NCI-H187 treated with DMSO at 0.1 percent for 48 hours (cell line): Measurements from ENCODE around the gene AHRR.

Source experiments
- DNase-seq: peaks from one replicate; lab custom pipeline; 2025; lab: John Stamatoyannopoulos, UW

AHRR gene

GRCh38 chr5:430214-430925 lies 108.9 kb downstream of the AHRR start:
- no peak for DNase-seq

GRCh38 chr5:431001-431710 lies 109.6 kb downstream of the AHRR start:
- DNase-seq, result no peak

GRCh38 chr5:431711-432050 lies 110.2 kb downstream of the AHRR start:
- DNase-seq, result no peak

GRCh38 chr5:432201-432927 lies 110.8 kb downstream of the AHRR start:
- DNase-seq, result no peak

- DNase-seq, result no peak
These were observed 111.6 kb downstream of the AHRR start for GRCh38 chr5:432928-433791.

- DNase-seq, result no peak
These were observed 112.3 kb downstream of the AHRR start for GRCh38 chr5:433836-434235.

GRCh38 chr5:434443-435146 lies 113.1 kb downstream of the AHRR start:
- no peak for DNase-seq

GRCh38 chr5:435156-435790 lies 113.8 kb downstream of the AHRR start:
- no peak for DNase-seq

- DNase-seq, result no peak
These were observed 114.6 kb downstream of the AHRR start for GRCh38 chr5:435961-436640.

- DNase-seq, result no peak
These were observed 115.1 kb downstream of the AHRR start for GRCh38 chr5:436641-436975.

- no peak for DNase-seq
These were observed 115.8 kb downstream of the AHRR start for GRCh38 chr5:437281-437771.

GRCh38 chr5:438481-438981 lies 117.0 kb downstream of the AHRR start:
- no peak for DNase-seq

- DNase-seq, result no peak
These were observed 117.7 kb downstream of the AHRR start for GRCh38 chr5:439181-439580.

- DNase-seq, result no peak
These were observed 118.1 kb downstream of the AHRR start for GRCh38 chr5:439636-440035.

GRCh38 chr5:440401-441201 lies 119.1 kb downstream of the AHRR start:
- DNase-seq, result no peak

GRCh38 chr5:441996-442334 lies 120.5 kb downstream of the AHRR start:
- DNase-seq, result no peak

- no peak for DNase-seq
These were observed 121.1 kb downstream of the AHRR start, which contains the start of gene EXOC3 for GRCh38 chr5:442335-443238. Gene EXOC3 (plus strand): TSS chr5:443176. CDS start chr5:446206, 3,030 bp downstream.
